ENCODE data around the gene MYBPHL.

- no peak for TF ChIP-seq POLR2A (IDR thresholded peaks at IDR 0.05)
- TF ChIP-seq, protein P1, sequence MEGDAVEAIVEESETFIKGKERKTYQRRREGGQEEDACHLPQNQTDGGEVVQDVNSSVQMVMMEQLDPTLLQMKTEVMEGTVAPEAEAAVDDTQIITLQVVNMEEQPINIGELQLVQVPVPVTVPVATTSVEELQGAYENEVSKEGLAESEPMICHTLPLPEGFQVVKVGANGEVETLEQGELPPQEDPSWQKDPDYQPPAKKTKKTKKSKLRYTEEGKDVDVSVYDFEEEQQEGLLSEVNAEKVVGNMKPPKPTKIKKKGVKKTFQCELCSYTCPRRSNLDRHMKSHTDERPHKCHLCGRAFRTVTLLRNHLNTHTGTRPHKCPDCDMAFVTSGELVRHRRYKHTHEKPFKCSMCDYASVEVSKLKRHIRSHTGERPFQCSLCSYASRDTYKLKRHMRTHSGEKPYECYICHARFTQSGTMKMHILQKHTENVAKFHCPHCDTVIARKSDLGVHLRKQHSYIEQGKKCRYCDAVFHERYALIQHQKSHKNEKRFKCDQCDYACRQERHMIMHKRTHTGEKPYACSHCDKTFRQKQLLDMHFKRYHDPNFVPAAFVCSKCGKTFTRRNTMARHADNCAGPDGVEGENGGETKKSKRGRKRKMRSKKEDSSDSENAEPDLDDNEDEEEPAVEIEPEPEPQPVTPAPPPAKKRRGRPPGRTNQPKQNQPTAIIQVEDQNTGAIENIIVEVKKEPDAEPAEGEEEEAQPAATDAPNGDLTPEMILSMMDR (IDR thresholded peaks at IDR 0.05), result no peak
Measured at GRCh38 chr1:109272831-109273547, 33.8 kb downstream of the MYBPHL start.
